ENCODE results near the gene CAP1. TPM values are rescaled to one million over a fixed set of nuclear protein-coding genes. Genes with fewer than 3 reads are reported as not detected.

CAP1 gene
- total and polyA plus RNA-seq, 10 of the 15 experiments (the other 5 are each of a cell fraction or from before 2014, with no cell fraction given) = 360 to 500 (median 431) TPM

GRCh38 chr1:40107290-40107959, 66.9 kb downstream of the CAP1 start (continued):
- TF ChIP-seq CEBPZ (IDR thresholded peaks at IDR 0.05; ENCODE audit: low read depth, low read length) (no peak), BCL11A (IDR thresholded peaks at IDR 0.05; ENCODE audit: low read depth, low read length) (no peak), BRCA1 (IDR thresholded peaks at IDR 0.05; ENCODE audit: low read depth, low read length) (no peak), ZZZ3 (IDR thresholded peaks at IDR 0.05; ENCODE audit: control insufficient read depth, insufficient read length, low read depth) (no peak)

GRCh38 chr1:40110389-40110788, 69.9 kb downstream of the CAP1 start:
- H3K4me3 ChIP-seq = no peak overlapping the region
- CTCF ChIA-PET = interaction anchor here (1.2 kb wide), 1 partner anchor 328 kb away, joined by 3 read pairs; no protein-coding TSS in a partner anchor
- POLR2A ChIA-PET = no interaction called here
- in situ Hi-C loops (cut with MboI) = no loop called here
- SMC1A ChIA-PET (ENCODE audit: uncharacterized antibody, unreplicated experiment) = no interaction called here
- no peak overlapping the region for H2AFZ ChIP-seq (ENCODE audit: control insufficient read depth, low read depth, low read length)
- H3K27ac ChIP-seq (ENCODE audit: control insufficient read depth, insufficient read depth) = no peak overlapping the region
- RAD21 ChIA-PET (ENCODE audit: unreplicated experiment) = no interaction called here
- no peaks in the 10 kb centered on the region for H3K4me1 ChIP-seq (ENCODE audit: control insufficient read depth, insufficient read depth, low read length)
- H3K79me2 ChIP-seq (ENCODE audit: control insufficient read depth, insufficient read depth, low read length) = no peaks in the 10 kb centered on the region
- no peaks in the 10 kb centered on the region for H4K20me1 ChIP-seq (ENCODE audit: control insufficient read depth, insufficient read depth)
- no peak for FAIRE-seq
- intact Hi-C loops (cut with micrococcal nuclease; ENCODE audit: unreplicated experiment) = no loop called here
- H3K4me2 ChIP-seq (ENCODE audit: control insufficient read depth, insufficient read depth) = no peak overlapping the region
- H3K9me3 ChIP-seq (replicated peaks; ENCODE audit: control insufficient read depth, insufficient read depth, low read length) = no peaks in the 10 kb centered on the region; the same call in 1 of the 3 replicates
- no peak overlapping the region for H3K9ac ChIP-seq (ENCODE audit: control insufficient read depth, insufficient read depth, low read length)
- no peaks in the 10 kb centered on the region for H3K27me3 ChIP-seq (replicated peaks in 1 of 2; ENCODE audit: control insufficient read depth in 2 of 2, insufficient read depth in 2 of 2, low read length in 1 of 2)
- DNase-seq (ENCODE audit: low read depth, low spot score) = no peak
- H3K36me3 ChIP-seq (ENCODE audit: control insufficient read depth in 2 of 2, insufficient read depth in 2 of 2, low read length in 1 of 2) = no peaks in the 10 kb centered on the region
- no TSS peak for BruUV-seq (replicated peaks)
- no peak for ATAC-seq
- no peak for TF ChIP-seq IKZF2 (IDR thresholded peaks at IDR 0.05)
- no peak for TF ChIP-seq MEF2A (IDR thresholded peaks at IDR 0.05; ENCODE audit: insufficient read depth, low read depth, low read length)
- TF ChIP-seq, protein P1, sequence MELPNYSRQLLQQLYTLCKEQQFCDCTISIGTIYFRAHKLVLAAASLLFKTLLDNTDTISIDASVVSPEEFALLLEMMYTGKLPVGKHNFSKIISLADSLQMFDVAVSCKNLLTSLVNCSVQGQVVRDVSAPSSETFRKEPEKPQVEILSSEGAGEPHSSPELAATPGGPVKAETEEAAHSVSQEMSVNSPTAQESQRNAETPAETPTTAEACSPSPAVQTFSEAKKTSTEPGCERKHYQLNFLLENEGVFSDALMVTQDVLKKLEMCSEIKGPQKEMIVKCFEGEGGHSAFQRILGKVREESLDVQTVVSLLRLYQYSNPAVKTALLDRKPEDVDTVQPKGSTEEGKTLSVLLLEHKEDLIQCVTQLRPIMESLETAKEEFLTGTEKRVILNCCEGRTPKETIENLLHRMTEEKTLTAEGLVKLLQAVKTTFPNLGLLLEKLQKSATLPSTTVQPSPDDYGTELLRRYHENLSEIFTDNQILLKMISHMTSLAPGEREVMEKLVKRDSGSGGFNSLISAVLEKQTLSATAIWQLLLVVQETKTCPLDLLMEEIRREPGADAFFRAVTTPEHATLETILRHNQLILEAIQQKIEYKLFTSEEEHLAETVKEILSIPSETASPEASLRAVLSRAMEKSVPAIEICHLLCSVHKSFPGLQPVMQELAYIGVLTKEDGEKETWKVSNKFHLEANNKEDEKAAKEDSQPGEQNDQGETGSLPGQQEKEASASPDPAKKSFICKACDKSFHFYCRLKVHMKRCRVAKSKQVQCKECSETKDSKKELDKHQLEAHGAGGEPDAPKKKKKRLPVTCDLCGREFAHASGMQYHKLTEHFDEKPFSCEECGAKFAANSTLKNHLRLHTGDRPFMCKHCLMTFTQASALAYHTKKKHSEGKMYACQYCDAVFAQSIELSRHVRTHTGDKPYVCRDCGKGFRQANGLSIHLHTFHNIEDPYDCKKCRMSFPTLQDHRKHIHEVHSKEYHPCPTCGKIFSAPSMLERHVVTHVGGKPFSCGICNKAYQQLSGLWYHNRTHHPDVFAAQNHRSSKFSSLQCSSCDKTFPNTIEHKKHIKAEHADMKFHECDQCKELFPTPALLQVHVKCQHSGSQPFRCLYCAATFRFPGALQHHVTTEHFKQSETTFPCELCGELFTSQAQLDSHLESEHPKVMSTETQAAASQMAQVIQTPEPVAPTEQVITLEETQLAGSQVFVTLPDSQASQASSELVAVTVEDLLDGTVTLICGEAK (IDR thresholded peaks at IDR 0.05; ENCODE audit: borderline replicate concordance) = no peak
- no peak for TF ChIP-seq PRDM15 (CRISPR knock-in tag; IDR thresholded peaks at IDR 0.05)
- TF ChIP-seq SUZ12 (IDR thresholded peaks at IDR 0.05; ENCODE audit: unreplicated experiment) = no peak
- no peak for TF ChIP-seq EZH2 (IDR thresholded peaks at IDR 0.05; ENCODE audit: borderline replicate concordance, control insufficient read depth, low read depth, low read length)
